Measurements from ENCODE around the gene LBP. TPM values are rescaled to one million over a fixed set of nuclear protein-coding genes. Genes with fewer than 3 reads are reported as not detected.

The LBP gene
- total RNA-seq, 1 experiment from 2014 or later = 0.37 TPM

DNA sequence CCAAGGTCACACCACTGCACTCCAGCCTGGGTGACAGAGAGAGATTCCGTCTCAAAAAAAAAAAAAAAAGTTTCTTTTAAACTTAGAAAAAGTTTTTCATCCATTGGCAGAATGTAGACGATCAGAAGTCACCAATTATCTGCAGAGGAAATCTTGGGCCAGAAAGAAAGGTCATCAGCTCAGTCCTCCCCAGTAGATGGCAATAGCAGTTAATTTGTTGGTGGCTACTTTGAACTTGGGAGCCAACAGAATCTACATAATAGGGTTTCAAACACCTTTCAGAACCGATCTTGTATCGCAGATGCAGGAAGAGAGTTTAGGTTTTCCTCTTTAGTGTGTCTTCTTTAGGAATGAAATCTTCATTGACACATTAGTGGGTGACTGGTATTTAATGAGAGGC lies 41.7 kb downstream of the LBP start:
- no peak for DNase-seq (ENCODE audit: low spot score)
- no peaks in the 10 kb centered on the region for H3K27me3 Mint-ChIP-seq (ENCODE audit: low read depth)
- ChIA-PET POLR2A (no interaction called here), CTCF (interaction anchor here (1.0 to 2.9 kb wide), 6 partner anchors 19 to 127 kb away, joined by 3 to 20 read pairs (median 4); partner anchors contain the start of gene RALGAPB)
- no peak; the same call in 1 of the 2 replicates for ATAC-seq
- TF ChIP-seq, protein P1, sequence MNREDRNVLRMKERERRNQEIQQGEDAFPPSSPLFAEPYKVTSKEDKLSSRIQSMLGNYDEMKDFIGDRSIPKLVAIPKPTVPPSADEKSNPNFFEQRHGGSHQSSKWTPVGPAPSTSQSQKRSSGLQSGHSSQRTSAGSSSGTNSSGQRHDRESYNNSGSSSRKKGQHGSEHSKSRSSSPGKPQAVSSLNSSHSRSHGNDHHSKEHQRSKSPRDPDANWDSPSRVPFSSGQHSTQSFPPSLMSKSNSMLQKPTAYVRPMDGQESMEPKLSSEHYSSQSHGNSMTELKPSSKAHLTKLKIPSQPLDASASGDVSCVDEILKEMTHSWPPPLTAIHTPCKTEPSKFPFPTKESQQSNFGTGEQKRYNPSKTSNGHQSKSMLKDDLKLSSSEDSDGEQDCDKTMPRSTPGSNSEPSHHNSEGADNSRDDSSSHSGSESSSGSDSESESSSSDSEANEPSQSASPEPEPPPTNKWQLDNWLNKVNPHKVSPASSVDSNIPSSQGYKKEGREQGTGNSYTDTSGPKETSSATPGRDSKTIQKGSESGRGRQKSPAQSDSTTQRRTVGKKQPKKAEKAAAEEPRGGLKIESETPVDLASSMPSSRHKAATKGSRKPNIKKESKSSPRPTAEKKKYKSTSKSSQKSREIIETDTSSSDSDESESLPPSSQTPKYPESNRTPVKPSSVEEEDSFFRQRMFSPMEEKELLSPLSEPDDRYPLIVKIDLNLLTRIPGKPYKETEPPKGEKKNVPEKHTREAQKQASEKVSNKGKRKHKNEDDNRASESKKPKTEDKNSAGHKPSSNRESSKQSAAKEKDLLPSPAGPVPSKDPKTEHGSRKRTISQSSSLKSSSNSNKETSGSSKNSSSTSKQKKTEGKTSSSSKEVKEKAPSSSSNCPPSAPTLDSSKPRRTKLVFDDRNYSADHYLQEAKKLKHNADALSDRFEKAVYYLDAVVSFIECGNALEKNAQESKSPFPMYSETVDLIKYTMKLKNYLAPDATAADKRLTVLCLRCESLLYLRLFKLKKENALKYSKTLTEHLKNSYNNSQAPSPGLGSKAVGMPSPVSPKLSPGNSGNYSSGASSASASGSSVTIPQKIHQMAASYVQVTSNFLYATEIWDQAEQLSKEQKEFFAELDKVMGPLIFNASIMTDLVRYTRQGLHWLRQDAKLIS (CRISPR knock-in tag; IDR thresholded peaks at IDR 0.05; ENCODE audit: borderline replicate concordance) = no peak
- TF ChIP-seq GTF2I (CRISPR knock-in tag; conservative IDR thresholded peaks at IDR 0.05) (no peak), FOXP1 (CRISPR knock-in tag; IDR thresholded peaks at IDR 0.05; ENCODE audit: borderline replicate concordance) (no peak), ZNF219 (CRISPR knock-in tag; IDR thresholded peaks at IDR 0.05; ENCODE audit: borderline replicate concordance) (no peak)
- TF ChIP-seq, protein P2, sequence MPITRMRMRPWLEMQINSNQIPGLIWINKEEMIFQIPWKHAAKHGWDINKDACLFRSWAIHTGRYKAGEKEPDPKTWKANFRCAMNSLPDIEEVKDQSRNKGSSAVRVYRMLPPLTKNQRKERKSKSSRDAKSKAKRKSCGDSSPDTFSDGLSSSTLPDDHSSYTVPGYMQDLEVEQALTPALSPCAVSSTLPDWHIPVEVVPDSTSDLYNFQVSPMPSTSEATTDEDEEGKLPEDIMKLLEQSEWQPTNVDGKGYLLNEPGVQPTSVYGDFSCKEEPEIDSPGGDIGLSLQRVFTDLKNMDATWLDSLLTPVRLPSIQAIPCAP (CRISPR knock-in tag; IDR thresholded peaks at IDR 0.05) = no peak
- TF ChIP-seq, protein P3, sequence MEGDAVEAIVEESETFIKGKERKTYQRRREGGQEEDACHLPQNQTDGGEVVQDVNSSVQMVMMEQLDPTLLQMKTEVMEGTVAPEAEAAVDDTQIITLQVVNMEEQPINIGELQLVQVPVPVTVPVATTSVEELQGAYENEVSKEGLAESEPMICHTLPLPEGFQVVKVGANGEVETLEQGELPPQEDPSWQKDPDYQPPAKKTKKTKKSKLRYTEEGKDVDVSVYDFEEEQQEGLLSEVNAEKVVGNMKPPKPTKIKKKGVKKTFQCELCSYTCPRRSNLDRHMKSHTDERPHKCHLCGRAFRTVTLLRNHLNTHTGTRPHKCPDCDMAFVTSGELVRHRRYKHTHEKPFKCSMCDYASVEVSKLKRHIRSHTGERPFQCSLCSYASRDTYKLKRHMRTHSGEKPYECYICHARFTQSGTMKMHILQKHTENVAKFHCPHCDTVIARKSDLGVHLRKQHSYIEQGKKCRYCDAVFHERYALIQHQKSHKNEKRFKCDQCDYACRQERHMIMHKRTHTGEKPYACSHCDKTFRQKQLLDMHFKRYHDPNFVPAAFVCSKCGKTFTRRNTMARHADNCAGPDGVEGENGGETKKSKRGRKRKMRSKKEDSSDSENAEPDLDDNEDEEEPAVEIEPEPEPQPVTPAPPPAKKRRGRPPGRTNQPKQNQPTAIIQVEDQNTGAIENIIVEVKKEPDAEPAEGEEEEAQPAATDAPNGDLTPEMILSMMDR (IDR thresholded peaks at IDR 0.05) = no peak
- H3K9me3 Mint-ChIP-seq = peaks cover 24% of the 10 kb centered on the region
- H3K36me3 Mint-ChIP-seq = no peaks in the 10 kb centered on the region; the same call in 1 of the 2 replicates
- H3K4me1 Mint-ChIP-seq = peaks cover 8% of the 10 kb centered on the region
- H3K4me3 Mint-ChIP-seq = no peak overlapping the region
- no peak overlapping the region for H3K27ac Mint-ChIP-seq

DNA sequence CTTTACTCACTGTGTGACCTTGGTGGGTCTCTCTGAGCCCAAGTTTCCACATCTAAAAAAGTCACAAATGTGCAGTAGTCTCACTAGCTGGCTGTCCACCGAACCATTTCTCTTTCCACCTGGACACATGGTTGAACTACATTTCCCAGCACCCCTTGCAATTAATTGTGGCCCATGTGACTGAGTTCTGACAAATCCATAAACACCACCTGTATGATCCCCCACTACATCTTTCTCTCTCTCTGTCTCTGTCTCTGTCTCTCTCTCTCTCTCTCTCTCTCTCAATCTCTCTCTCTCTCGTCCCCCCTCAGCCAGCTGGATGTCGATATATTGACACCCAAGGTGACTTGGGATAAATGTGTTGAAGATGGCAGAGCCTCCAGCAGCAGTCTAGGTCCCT lies 46.1 kb downstream of the LBP start:
- Mint-ChIP-seq H3K4me1 (no peaks in the 10 kb centered on the region), H3K36me3 (no peaks in the 10 kb centered on the region), H3K27ac (no peak overlapping the region), H3K4me3 (no peak overlapping the region), H3K9me3 (peaks cover 10% of the 10 kb centered on the region), H3K27me3 (ENCODE audit: low read depth) (no peaks in the 10 kb centered on the region)
- ChIA-PET CTCF (interaction anchor here (0.9 to 1.7 kb wide), 4 partner anchors 16 to 68 kb away, joined by 3 to 6 read pairs (median 4); no protein-coding TSS in a partner anchor), POLR2A (no interaction called here)
- TF ChIP-seq, protein P2 (CRISPR knock-in tag; IDR thresholded peaks at IDR 0.05) = no peak
- TF ChIP-seq, protein P4, sequence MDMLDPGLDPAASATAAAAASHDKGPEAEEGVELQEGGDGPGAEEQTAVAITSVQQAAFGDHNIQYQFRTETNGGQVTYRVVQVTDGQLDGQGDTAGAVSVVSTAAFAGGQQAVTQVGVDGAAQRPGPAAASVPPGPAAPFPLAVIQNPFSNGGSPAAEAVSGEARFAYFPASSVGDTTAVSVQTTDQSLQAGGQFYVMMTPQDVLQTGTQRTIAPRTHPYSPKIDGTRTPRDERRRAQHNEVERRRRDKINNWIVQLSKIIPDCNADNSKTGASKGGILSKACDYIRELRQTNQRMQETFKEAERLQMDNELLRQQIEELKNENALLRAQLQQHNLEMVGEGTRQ (CRISPR knock-in tag; IDR thresholded peaks at IDR 0.05) = peak; percentile 95
- no peak for TF ChIP-seq TP53 (CRISPR knock-in tag; IDR thresholded peaks at IDR 0.05)
- TF ChIP-seq, protein P5, sequence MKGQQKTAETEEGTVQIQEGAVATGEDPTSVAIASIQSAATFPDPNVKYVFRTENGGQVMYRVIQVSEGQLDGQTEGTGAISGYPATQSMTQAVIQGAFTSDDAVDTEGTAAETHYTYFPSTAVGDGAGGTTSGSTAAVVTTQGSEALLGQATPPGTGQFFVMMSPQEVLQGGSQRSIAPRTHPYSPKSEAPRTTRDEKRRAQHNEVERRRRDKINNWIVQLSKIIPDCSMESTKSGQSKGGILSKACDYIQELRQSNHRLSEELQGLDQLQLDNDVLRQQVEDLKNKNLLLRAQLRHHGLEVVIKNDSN (CRISPR knock-in tag; IDR thresholded peaks at IDR 0.05) = peak; percentile 95
- ATAC-seq (peak; percentile 89), DNase-seq (ENCODE audit: low spot score) (no peak)

DNA sequence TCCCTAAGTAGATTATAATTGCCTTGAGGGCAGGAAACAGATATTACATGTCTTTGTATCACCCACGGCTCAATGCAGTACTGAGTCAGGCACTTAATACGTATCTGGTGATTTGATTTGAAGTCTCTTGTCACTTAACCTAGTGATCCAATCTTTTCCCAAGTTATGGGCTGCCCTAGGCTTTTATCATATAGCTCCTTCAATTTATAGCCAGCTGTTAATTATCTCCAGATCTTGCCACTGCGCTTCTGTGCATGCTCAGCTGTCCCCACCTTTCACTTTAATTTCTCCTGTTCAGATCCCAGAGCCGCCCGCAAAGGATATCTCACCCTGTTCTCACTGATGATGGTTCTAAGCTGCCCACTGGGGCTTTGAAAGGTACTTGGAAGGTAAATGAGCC lies 47.0 kb downstream of the LBP start:
- ChIA-PET CTCF (interaction anchor here (1.4 to 1.7 kb wide), 3 partner anchors 15 to 69 kb away, joined by 4 to 6 read pairs (median 5); no protein-coding TSS in a partner anchor), POLR2A (no interaction called here)
- Mint-ChIP-seq H3K4me3 (no peak overlapping the region), H3K27ac (no peak overlapping the region), H3K4me1 (no peaks in the 10 kb centered on the region), H3K36me3 (no peaks in the 10 kb centered on the region), H3K27me3 (ENCODE audit: low read depth) (no peaks in the 10 kb centered on the region), H3K9me3 (peaks cover 10% of the 10 kb centered on the region)
- DNase-seq (ENCODE audit: low spot score) = no peak
- no peak for ATAC-seq
- TF ChIP-seq, protein P6, sequence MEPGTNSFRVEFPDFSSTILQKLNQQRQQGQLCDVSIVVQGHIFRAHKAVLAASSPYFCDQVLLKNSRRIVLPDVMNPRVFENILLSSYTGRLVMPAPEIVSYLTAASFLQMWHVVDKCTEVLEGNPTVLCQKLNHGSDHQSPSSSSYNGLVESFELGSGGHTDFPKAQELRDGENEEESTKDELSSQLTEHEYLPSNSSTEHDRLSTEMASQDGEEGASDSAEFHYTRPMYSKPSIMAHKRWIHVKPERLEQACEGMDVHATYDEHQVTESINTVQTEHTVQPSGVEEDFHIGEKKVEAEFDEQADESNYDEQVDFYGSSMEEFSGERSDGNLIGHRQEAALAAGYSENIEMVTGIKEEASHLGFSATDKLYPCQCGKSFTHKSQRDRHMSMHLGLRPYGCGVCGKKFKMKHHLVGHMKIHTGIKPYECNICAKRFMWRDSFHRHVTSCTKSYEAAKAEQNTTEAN (CRISPR knock-in tag; IDR thresholded peaks at IDR 0.05) = no peak

All from WTC11 (cell line).